Skeletal muscle satellite cell (primary cell): Measurements from ENCODE around the gene RHOV.

Source experiments
- H3K27me3 ChIP-seq: 2 replicates; pipeline ENCODE4 v1.7.0; 2013; ENCODE audit warnings: low read length; ENCODE audit not compliant: control insufficient read depth, insufficient read depth
- H3K36me3 ChIP-seq: 2 replicates; pipeline ENCODE4 v1.7.0; 2013; ENCODE audit warnings: mild to moderate bottlenecking, control low read depth, low read length; ENCODE audit not compliant: insufficient read depth
- H3K4me1 ChIP-seq: 2 replicates; pipeline ENCODE4 v1.7.0; 2013; ENCODE audit warnings: low read length; ENCODE audit not compliant: control insufficient read depth, insufficient read depth
- H3K4me2 ChIP-seq: 2 replicates; pipeline ENCODE4 v1.7.0; 2013; ENCODE audit warnings: mild to moderate bottlenecking, low read length
- H3K4me3 ChIP-seq: 2 replicates; pipeline ENCODE4 v1.7.0; 2013; ENCODE audit warnings: low read length
- H3K9ac ChIP-seq: 2 replicates; pipeline ENCODE4 v1.7.0; 2013; ENCODE audit warnings: mild to moderate bottlenecking, low read depth, low read length, moderate library complexity
- H3K9me3 ChIP-seq: replicated peaks from 2 replicates; pipeline ENCODE4 v1.7.0; 2013; ENCODE audit warnings: mild to moderate bottlenecking, control low read depth, low read length

Gene RHOV

GRCh38 chr15:40881351-40881750 lies 7.3 kb upstream of the RHOV start:
- no peaks in the 10 kb centered on the region for H3K27me3 ChIP-seq
- H3K4me1 ChIP-seq: no peaks in the 10 kb centered on the region
- H3K9me3 ChIP-seq: no peaks in the 10 kb centered on the region
- H3K4me3 ChIP-seq: no peak overlapping the region
- no peaks in the 10 kb centered on the region for H3K36me3 ChIP-seq
- H3K4me2 ChIP-seq: no peak overlapping the region
- H3K9ac ChIP-seq: no peak overlapping the region

DNA sequence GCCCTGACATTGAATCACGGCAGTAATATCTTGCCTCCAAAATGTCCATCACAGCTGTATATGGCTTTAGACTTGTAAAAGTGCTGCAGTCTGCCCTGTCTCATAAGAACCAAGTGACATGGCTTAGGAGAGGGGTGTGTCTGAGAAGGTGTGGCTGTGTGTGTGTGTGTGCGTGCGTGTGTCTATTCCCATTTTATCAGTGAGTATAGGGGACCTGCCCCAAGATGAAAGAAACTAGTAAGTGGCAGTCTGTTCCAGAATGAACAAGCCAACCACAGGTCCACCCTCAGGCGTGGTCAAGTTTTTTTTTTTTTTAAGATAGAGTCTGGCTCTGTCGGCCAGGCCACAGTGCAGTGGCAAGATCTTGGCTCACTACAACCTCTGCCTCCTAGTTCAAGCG lies 5.6 kb upstream of the RHOV start:
- Histone ChIP-seq H3K4me2 (no peak overlapping the region), H3K9me3 (no peaks in the 10 kb centered on the region), H3K27me3 (peaks cover under 1% of the 10 kb centered on the region), H3K9ac (no peak overlapping the region), H3K36me3 (no peaks in the 10 kb centered on the region), H3K4me3 (no peak overlapping the region), H3K4me1 (no peaks in the 10 kb centered on the region)

- no peak overlapping the region for H3K9ac ChIP-seq
Measured at GRCh38 chr15:40878785-40879184, 4.8 kb upstream of the RHOV start.

GRCh38 chr15:40877694-40878093 lies 3.7 kb upstream of the RHOV start:
- no peaks in the 10 kb centered on the region for H3K9me3 ChIP-seq
- no peak overlapping the region for H3K4me2 ChIP-seq
- H3K36me3 ChIP-seq: no peaks in the 10 kb centered on the region
- peaks cover 16% of the 10 kb centered on the region for H3K27me3 ChIP-seq
- H3K4me1 ChIP-seq: peaks cover 4% of the 10 kb centered on the region
- H3K4me3 ChIP-seq: no peak overlapping the region
- no peak overlapping the region for H3K9ac ChIP-seq

More at GRCh38 chr15:40878785-40879184, 4.8 kb upstream of the RHOV start:
- peaks cover 4% of the 10 kb centered on the region for H3K4me1 ChIP-seq
- H3K27me3 ChIP-seq: peaks cover 6% of the 10 kb centered on the region
- H3K36me3 ChIP-seq: no peaks in the 10 kb centered on the region
- H3K4me2 ChIP-seq: no peak overlapping the region
- no peaks in the 10 kb centered on the region for H3K9me3 ChIP-seq
- H3K4me3 ChIP-seq: no peak overlapping the region

DNA sequence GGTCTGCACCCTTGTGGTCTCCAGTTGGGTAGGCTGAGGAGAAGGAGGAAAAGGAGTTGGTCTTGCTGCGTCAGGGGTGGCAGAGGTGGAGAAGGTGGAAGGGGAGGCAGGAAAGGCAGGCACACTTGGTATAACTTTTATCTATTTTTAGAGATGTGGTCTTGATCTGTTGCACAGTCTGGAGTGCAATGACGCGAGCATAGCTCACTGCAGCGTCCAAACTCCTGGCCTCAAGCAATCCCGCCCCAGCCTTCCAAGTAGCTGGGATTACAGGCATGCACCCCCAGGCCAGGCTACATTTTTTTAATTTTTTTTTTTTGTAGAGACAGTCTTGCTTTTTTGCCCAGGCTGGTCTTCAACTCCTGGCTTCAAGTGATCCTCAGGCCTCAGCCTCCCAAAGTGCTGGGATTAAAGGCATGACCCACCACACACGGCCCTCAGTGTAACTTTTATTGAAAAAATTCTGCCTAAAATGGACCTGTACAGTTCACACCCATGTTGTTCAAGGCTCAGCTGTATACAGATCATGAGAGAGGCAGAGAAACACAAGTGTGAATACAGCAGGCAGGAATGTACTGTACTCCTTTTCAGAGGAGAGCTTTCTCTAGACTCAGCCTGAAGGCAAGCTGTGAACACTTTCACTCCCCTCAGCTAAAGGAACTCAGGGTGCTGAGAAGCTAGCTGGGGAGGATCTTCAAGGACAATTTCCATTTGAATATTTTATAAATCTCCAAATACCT lies 2.1 kb upstream of the RHOV start:
- H3K4me3 ChIP-seq: no peak overlapping the region
- H3K27me3 ChIP-seq: peaks cover 26% of the 10 kb centered on the region
- H3K9me3 ChIP-seq: no peaks in the 10 kb centered on the region
- H3K36me3 ChIP-seq: no peaks in the 10 kb centered on the region
- peaks cover 4% of the 10 kb centered on the region for H3K4me1 ChIP-seq
- no peak overlapping the region for H3K9ac ChIP-seq
- no peak overlapping the region for H3K4me2 ChIP-seq

- Histone ChIP-seq H3K9me3 (no peaks in the 10 kb centered on the region), H3K27me3 (peaks cover 41% of the 10 kb centered on the region), H3K9ac (no peak overlapping the region), H3K4me3 (peak overlapping the region; percentile 67), H3K4me2 (peak overlapping the region; percentile 93), H3K36me3 (no peaks in the 10 kb centered on the region), H3K4me1 (peaks cover 4% of the 10 kb centered on the region)
Measured at GRCh38 chr15:40872791-40873693, 992 bp downstream of the RHOV start.

GRCh38 chr15:40871749-40872617 lies 2.1 kb downstream of the RHOV start:
- Histone ChIP-seq H3K4me2 (no peak overlapping the region), H3K27me3 (peaks cover 41% of the 10 kb centered on the region), H3K9me3 (no peaks in the 10 kb centered on the region), H3K9ac (no peak overlapping the region), H3K4me3 (no peak overlapping the region), H3K4me1 (peaks cover 4% of the 10 kb centered on the region), H3K36me3 (no peaks in the 10 kb centered on the region)

GRCh38 chr15:40870716-40871115 lies 3.3 kb downstream of the RHOV start:
- H3K36me3 ChIP-seq: no peaks in the 10 kb centered on the region
- H3K4me2 ChIP-seq: no peak overlapping the region
- peaks cover 4% of the 10 kb centered on the region for H3K4me1 ChIP-seq
- peaks cover 41% of the 10 kb centered on the region for H3K27me3 ChIP-seq
- no peak overlapping the region for H3K4me3 ChIP-seq
- H3K9ac ChIP-seq: no peak overlapping the region
- no peaks in the 10 kb centered on the region for H3K9me3 ChIP-seq

- peaks cover 42% of the 10 kb centered on the region for H3K27me3 ChIP-seq
- H3K9me3 ChIP-seq: no peaks in the 10 kb centered on the region
- H3K9ac ChIP-seq: no peak overlapping the region
- no peaks in the 10 kb centered on the region for H3K36me3 ChIP-seq
- no peak overlapping the region for H3K4me3 ChIP-seq
- H3K4me1 ChIP-seq: peaks cover 4% of the 10 kb centered on the region
- no peak overlapping the region for H3K4me2 ChIP-seq
Measured at GRCh38 chr15:40869686-40870085, 4.3 kb downstream of the RHOV start.

GRCh38 chr15:40867199-40867598 lies 6.8 kb downstream of the RHOV start:
- Histone ChIP-seq H3K9me3 (no peaks in the 10 kb centered on the region), H3K9ac (no peak overlapping the region)

DNA sequence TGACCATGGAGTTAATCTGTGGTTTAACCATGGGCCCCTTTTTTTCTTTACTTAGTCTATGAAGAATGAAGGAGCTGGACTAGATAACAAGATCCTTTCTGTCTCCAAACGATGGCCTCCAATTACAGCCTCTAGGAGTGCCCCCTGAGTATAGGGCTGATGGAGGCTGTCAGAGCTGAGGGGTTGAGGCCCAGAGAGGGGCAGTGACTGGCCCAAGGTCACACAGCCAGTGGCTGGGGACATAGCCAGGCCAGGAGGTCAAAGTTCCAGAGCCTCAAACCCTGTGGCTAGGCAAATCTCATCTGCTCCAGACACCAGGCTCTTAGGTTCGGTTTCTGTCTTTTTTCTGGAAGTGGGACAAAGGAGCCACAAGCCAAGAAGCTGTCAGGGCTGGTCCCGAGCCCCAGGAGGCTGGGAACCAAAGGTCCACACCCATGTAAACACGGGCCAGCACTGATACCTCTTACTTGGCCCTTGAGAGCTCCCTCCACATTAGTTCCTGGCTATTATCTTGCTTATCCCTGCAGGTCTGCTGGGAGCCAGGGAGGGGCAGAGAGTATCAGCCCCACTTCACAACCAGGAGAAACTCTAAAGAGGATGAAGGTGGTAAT lies 10.3 kb downstream of the RHOV start:
- no peak overlapping the region for H3K4me3 ChIP-seq
- no peak overlapping the region for H3K4me2 ChIP-seq

More at GRCh38 chr15:40867199-40867598, 6.8 kb downstream of the RHOV start:
- H3K27me3 ChIP-seq: peaks cover 32% of the 10 kb centered on the region
- no peak overlapping the region for H3K4me3 ChIP-seq
- H3K36me3 ChIP-seq: no peaks in the 10 kb centered on the region
- no peak overlapping the region for H3K4me2 ChIP-seq
- H3K4me1 ChIP-seq: no peaks in the 10 kb centered on the region

More for the DNA sequence above, 10.3 kb downstream of the RHOV start:
- Histone ChIP-seq H3K27me3 (peaks cover 19% of the 10 kb centered on the region), H3K4me1 (no peaks in the 10 kb centered on the region), H3K9ac (no peak overlapping the region), H3K36me3 (no peaks in the 10 kb centered on the region), H3K9me3 (no peaks in the 10 kb centered on the region)
